Neutrophil (primary cell): ENCODE measurements around the gene XIST.
A peak's percentile ranks its signal among the peaks of the same experiment; 100 is the strongest.
"Not testable (repeated sequence)": the region's sequence is repeated elsewhere in the genome, so short reads cannot be mapped to it uniquely, and the experiment has no call there.

Source experiments
- H3K27ac ChIP-seq: fragments of 200-600 bp; sonication (generic); 2 replicates; pipeline ENCODE4 v1.5.1; 2016; ENCODE audit warnings: mild to moderate bottlenecking, moderate library complexity
- H3K27me3 ChIP-seq: fragments of 200-600 bp; sonication (generic); 2 replicates; pipeline ENCODE4 v1.6.0; 2016; ENCODE audit warnings: mild to moderate bottlenecking
- H3K36me3 ChIP-seq: fragments of 200-600 bp; sonication (generic); 2 replicates; pipeline ENCODE4 v1.5.1; 2017
- H3K4me1 ChIP-seq, 2 experiments: fragments of 200-600 bp in 1 of 2; sonication (generic) in 1 of 2; 1 replicate in 1 of 2; 2 replicates in 1 of 2; pipeline versions ENCODE4 v1.5.1 to v1.6.1; 2013 to 2016; ENCODE audit warnings: low read depth in 1 of 2, low read length in 1 of 2, mild to moderate bottlenecking in 1 of 2, moderate library complexity in 1 of 2; ENCODE audit not compliant: control insufficient read depth in 1 of 2, insufficient read depth in 1 of 2
- H3K4me3 ChIP-seq, 2 experiments: fragments of 200-600 bp in 1 of 2; sonication (generic) in 1 of 2; 1 replicate in 1 of 2; 2 replicates in 1 of 2; pipeline ENCODE4 v1.5.1; 2013 to 2016; ENCODE audit warnings: low read depth in 1 of 2, low read length in 1 of 2, mild to moderate bottlenecking in 1 of 2, moderate library complexity in 1 of 2
- H3K9me3 ChIP-seq: fragments of 200-600 bp; sonication (generic); 2 replicates; pipeline ENCODE4 v1.5.1; 2016
- CTCF ChIP-seq: fragments of 200-600 bp; sonication (generic); IDR thresholded peaks from 2 replicates; pipeline ENCODE4 v1.5.1; 2016; ENCODE audit warnings: antibody characterized with exemption

The XIST gene

GRCh38 chrX:73852467-73852866, at the start of gene XIST:
Gene XIST, minus strand, starts transcription at chrX:73852714.
- Histone ChIP-seq H3K4me3 (peak within 1 kb of the TSS in 1 of 2 experiments; percentile 70), H3K36me3 (no peaks in the 10 kb centered on the region), H3K4me1 (peaks cover 0 to 8% of the 10 kb centered on the region in 2 experiments), H3K27me3 (no peaks in the 10 kb centered on the region), H3K9me3 (no peaks in the 10 kb centered on the region), H3K27ac (no peak within 1 kb of the TSS)
- TF ChIP-seq CTCF = no peak

GRCh38 chrX:73898315-73898714, 45.8 kb upstream of the XIST start:
- H3K4me1 ChIP-seq, H3K4me3 ChIP-seq, H3K36me3 ChIP-seq, H3K27ac ChIP-seq, H3K27me3 ChIP-seq, H3K9me3 ChIP-seq: not testable (repeated sequence)

GRCh38 chrX:73892515-73893090, 40.1 kb upstream of the XIST start:
- not testable (repeated sequence) for H3K27me3 ChIP-seq, H3K4me1 ChIP-seq, H3K4me3 ChIP-seq, H3K36me3 ChIP-seq, H3K9me3 ChIP-seq, H3K27ac ChIP-seq

- H3K27ac ChIP-seq, H3K4me3 ChIP-seq, H3K27me3 ChIP-seq, H3K36me3 ChIP-seq, H3K9me3 ChIP-seq, H3K4me1 ChIP-seq: not testable (repeated sequence)
Observed at GRCh38 chrX:73882260-73882659, 29.7 kb upstream of the XIST start.

GRCh38 chrX:73877687-73878086, 25.2 kb upstream of the XIST start:
- no peaks in the 10 kb centered on the region for H3K36me3 ChIP-seq
- no peak for TF ChIP-seq CTCF

GRCh38 chrX:73876911-73877310, 24.4 kb upstream of the XIST start:
- Histone ChIP-seq H3K4me3 (no peak overlapping the region), H3K36me3 (no peaks in the 10 kb centered on the region), H3K27ac (no peak overlapping the region), H3K27me3 (no peaks in the 10 kb centered on the region), H3K4me1 (no peaks in the 10 kb centered on the region), H3K9me3 (no peaks in the 10 kb centered on the region)
- no peak for TF ChIP-seq CTCF

More at GRCh38 chrX:73877687-73878086, 25.2 kb upstream of the XIST start:
- Histone ChIP-seq H3K9me3 (no peaks in the 10 kb centered on the region), H3K4me3 (no peak overlapping the region), H3K27ac (no peak overlapping the region), H3K4me1 (no peaks in the 10 kb centered on the region), H3K27me3 (no peaks in the 10 kb centered on the region)

GRCh38 chrX:73868916-73869315, 16.4 kb upstream of the XIST start:
- Histone ChIP-seq H3K27me3 (no peaks in the 10 kb centered on the region), H3K9me3 (no peaks in the 10 kb centered on the region), H3K4me3 (no peak overlapping the region), H3K27ac (no peak overlapping the region), H3K4me1 (no peaks in the 10 kb centered on the region), H3K36me3 (no peaks in the 10 kb centered on the region)
- no peak for TF ChIP-seq CTCF
